Uterus (tissue), 4 donors: ENCODE results near the gene CDK5. TPM values are rescaled to one million over a fixed set of nuclear protein-coding genes. Genes with fewer than 3 reads are reported as not detected.

Experiments used
- DNase-seq, 2 donors: peaks; one replicate each; pipeline ENCODE4 v3.0.0-alpha.2; 2019 to 2020
- H3K27ac ChIP-seq, 2 donors: fragments of 200-600 bp; sonication (generic); 1 replicate in 1 of 2; 2 replicates in 1 of 2; pipeline ENCODE4 v1.5.1; 2016 to 2018
- H3K27me3 ChIP-seq, 2 donors: fragments of 200-600 bp; sonication (generic); one replicate each; pipeline ENCODE4 v1.5.1; 2018 to 2019; ENCODE audit warnings: control low read depth in 1 of 2
- H3K36me3 ChIP-seq, 2 donors: fragments of 200-600 bp; sonication (generic); one replicate each; pipeline ENCODE4 v1.5.1; 2019; ENCODE audit warnings: control low read depth in 1 of 2
- H3K4me1 ChIP-seq, 2 donors: fragments of 200-600 bp; sonication (generic); one replicate each; pipeline ENCODE4 v1.5.1; 2018 to 2019; ENCODE audit warnings: control low read depth in 1 of 2
- H3K4me3 ChIP-seq, 2 donors: fragments of 200-600 bp; sonication (generic); 1 replicate in 1 of 2; 2 replicates in 1 of 2; pipeline ENCODE4 v1.5.1; 2018 to 2019; ENCODE audit warnings: mild to moderate bottlenecking in 1 of 2
- H3K9me3 ChIP-seq, 2 donors: fragments of 200-600 bp; sonication (generic); one replicate each; pipeline ENCODE4 v1.5.1; 2019; ENCODE audit warnings: control low read depth in 1 of 2
- POLR2A ChIP-seq, 2 donors: fragments of 450-650 bp; IDR thresholded peaks; one replicate each; pipeline ENCODE4 v1.6.1; 2016; ENCODE audit warnings: antibody characterized with exemption in 2 of 2, mild to moderate bottlenecking in 1 of 2, moderate library complexity in 1 of 2
- intact Hi-C: fragments of 100-400 bp; cut with DNase I; formaldehyde crosslinking; loops from one replicate; pipeline ENCODE4 v1.15.1; 2023; ENCODE audit warnings: low total_unique reads
- total RNA-seq, 4 donors: library from RNA; depleted of rRNA in 3 of 4; stranded (reverse); fragments of >200 nt in 3 of 4; gene quantifications; one replicate each; pipeline versions ENCODE4 v1.1.0 to v1.2.4, GENCODE V29; 2014 to 2023
- TF ChIP-seq, protein P1 (sequence below), 4 experiments: fragments of 200-600 bp in 2 of 4; fragments of 450-650 bp in 2 of 4; sonication (generic) in 2 of 4; IDR thresholded peaks; one replicate each; pipeline ENCODE4 v1.5.1; 2016 to 2019; ENCODE audit warnings: antibody characterized with exemption in 4 of 4, mild to moderate bottlenecking in 2 of 4, moderate library complexity in 1 of 4
- donor health status: DM: yes; HTN: yes; CAD: no.

CDK5 gene
- total RNA-seq, 4 donors from 2014 or later: 0.51 to 9.3 (median 2.7) TPM

DNA sequence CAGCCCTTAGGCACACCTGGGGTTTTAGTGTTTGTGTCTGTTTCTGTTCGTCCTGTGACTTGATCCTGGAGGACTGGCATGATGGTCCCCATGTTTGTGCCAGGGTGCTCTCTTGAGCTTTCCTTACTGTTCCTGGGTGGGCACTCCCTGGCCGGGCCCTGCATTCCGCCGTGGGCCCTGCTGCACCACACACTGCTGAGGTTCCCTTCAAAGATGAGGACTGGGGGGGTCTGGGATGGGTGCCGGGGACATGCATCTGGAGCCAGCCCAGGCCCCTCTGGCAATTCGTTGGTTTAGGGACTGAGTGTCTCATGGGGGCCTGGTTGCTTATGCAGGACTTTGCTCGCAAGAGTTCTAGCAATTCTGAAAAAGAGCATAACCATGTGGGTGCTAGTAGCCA, 33.3 kb upstream of the CDK5 start:
- no peak overlapping the region for H3K4me3 ChIP-seq
- H3K27ac ChIP-seq: no peak overlapping the region
- H3K9me3 ChIP-seq: no peaks in the 10 kb centered on the region
- no peaks in the 10 kb centered on the region for H3K36me3 ChIP-seq
- TF ChIP-seq POLR2A (IDR thresholded peaks at IDR 0.05): no peak
- H3K4me1 ChIP-seq: peaks cover 0 to 12% of the 10 kb centered on the region in 2 donors
- H3K27me3 ChIP-seq: no peaks in the 10 kb centered on the region
- intact Hi-C loops: no loop called here
- DNase-seq: no peak

DNA sequence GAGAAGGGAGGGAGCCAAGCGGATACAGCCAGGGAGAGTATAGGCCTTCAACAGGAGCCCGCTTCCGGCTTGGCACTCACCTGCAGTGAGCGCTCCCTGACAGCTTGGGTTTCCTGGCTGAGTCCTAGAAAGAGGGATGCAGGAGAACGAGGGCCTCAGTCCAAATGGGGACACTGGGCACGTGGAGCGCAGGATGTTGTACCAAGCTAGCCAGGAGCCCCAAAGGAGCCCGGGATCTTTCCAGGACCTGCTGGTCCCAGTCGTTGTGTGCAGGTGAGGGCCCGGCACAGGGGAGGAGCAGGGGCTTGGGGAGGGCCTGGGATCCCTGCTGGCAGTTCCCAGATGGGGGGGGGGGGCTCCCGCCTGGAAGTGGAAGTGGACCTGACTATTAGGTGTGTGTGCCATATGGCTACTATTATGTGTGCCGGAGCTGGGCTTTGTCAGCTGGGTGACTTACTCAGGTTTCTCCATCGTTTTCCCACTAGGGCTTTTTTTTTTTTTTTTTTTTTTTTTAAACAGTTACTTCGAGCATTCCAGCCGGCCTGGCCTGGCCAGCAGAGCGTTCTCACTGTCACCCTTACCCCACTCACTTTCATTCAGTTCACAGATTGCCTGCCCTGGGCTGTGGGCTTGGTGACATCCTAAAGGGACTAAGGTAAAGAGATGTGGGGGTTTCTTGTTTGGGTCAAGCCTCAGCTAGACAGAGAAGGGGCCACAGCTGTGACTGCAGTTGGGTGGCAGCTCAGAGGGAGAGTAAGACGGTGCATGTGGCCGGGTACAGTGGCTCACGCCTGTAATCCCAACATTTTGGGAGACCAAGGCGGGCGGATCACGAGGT, 32.4 kb upstream of the CDK5 start:
- peak overlapping the region in 1 of 2 donors; percentile 9 for H3K4me3 ChIP-seq
- peak in 1 of 2 donors; percentile 33 for DNase-seq
- H3K36me3 ChIP-seq: no peaks in the 10 kb centered on the region
- H3K27ac ChIP-seq: peak overlapping the region; percentile 73 to 88
- H3K9me3 ChIP-seq: no peaks in the 10 kb centered on the region
- H3K27me3 ChIP-seq: no peaks in the 10 kb centered on the region
- peaks cover 0 to 12% of the 10 kb centered on the region in 2 donors for H3K4me1 ChIP-seq
- intact Hi-C loops: no loop called here
- no peak for TF ChIP-seq POLR2A (IDR thresholded peaks at IDR 0.05)
- TF ChIP-seq, protein P1, sequence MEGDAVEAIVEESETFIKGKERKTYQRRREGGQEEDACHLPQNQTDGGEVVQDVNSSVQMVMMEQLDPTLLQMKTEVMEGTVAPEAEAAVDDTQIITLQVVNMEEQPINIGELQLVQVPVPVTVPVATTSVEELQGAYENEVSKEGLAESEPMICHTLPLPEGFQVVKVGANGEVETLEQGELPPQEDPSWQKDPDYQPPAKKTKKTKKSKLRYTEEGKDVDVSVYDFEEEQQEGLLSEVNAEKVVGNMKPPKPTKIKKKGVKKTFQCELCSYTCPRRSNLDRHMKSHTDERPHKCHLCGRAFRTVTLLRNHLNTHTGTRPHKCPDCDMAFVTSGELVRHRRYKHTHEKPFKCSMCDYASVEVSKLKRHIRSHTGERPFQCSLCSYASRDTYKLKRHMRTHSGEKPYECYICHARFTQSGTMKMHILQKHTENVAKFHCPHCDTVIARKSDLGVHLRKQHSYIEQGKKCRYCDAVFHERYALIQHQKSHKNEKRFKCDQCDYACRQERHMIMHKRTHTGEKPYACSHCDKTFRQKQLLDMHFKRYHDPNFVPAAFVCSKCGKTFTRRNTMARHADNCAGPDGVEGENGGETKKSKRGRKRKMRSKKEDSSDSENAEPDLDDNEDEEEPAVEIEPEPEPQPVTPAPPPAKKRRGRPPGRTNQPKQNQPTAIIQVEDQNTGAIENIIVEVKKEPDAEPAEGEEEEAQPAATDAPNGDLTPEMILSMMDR (IDR thresholded peaks at IDR 0.05): no peak

DNA sequence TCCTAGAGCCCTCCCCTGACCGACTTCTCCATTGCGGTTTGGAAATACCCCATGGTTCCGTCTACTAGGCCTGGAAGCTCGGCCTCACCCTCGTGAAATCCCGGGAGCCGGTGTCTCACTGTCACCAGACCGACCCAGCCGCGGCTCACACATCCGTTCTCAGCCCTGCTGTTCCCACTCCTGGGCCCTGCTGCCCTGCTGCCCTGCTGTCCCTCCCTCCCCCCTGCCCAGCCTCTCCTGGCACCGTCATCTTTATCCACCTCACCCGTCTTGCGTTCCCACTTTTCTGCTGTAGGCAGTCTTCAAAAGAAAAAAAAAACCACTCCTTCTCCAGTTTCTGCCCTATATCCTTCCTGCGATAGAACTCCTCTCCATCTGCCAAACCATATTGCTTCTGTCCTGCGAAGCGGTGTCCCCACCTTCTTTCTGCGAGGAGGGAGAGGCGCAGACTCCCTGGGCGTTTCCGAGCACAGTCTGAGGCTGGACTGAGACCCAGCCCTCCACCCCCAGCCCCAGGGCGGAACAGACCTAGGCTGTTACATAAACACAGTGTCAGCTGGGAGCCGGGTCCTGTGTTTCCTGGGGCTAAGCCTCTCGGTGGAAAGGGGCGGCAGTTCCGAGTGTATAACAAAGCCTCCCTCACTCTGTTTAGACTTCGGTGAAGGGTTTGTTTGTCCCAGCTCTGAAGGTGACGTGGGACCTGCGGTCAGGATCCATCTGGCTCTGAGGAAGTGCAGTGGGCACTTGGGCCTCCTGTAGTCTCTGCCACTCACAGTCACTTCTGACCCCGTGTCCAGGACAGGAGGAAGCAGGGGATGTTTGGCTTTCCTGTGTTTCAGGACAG, 31.4 kb upstream of the CDK5 start:
- Histone ChIP-seq H3K4me3 (peak overlapping the region; percentile 9 to 12), H3K4me1 (peaks cover 0 to 12% of the 10 kb centered on the region in 2 donors), H3K27ac (peak overlapping the region; percentile 73 to 88), H3K36me3 (no peaks in the 10 kb centered on the region), H3K27me3 (no peaks in the 10 kb centered on the region), H3K9me3 (no peaks in the 10 kb centered on the region)
- DNase-seq: peak; percentile 62 to 65
- intact Hi-C loops: no loop called here
- TF ChIP-seq, protein P1 (IDR thresholded peaks at IDR 0.05): no peak
- TF ChIP-seq POLR2A (IDR thresholded peaks at IDR 0.05): peak in 1 of 2 donors; percentile 35

DNA sequence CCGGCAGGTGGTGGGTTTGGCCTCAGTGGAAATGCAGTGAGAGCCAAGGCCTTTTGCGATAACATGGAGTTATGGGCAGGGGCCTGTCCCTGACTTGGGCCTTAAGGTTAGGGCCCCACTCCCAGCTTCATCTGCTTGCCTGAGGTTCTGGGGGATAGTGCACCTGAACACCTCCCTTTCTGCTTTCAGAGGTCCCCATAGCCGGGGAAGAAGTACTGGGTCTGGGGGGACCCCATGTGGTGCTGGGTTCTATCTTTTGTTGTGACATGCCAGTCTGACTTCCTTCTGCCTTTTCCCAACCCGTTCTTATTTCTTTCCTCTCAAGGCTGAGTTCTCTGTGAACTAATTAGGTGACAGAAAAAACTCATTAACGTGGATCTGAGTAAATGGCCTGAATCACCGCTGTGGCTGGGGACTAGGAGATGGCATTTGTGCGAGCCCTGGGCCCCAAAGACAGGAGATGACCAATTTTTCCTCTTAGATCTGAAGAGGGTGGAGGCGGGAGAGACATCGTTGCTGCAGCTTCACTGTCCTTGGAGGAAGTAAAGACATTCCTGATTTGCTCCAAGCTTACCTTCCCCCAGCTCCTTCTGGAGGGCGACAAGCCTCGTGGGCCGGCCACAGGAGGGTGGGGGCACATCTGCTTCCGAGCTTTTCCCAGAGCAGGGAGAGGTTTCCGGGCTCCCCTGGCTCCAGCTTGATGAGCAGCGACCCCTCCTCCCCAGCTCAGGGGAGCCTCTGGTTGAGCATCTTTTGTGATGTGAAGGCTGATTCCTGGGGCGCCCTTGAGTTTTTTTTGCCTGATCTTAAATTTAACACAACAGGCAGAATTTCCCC, 30.5 kb upstream of the CDK5 start:
- no peak for DNase-seq
- Histone ChIP-seq H3K27ac (peak overlapping the region; percentile 73 to 88), H3K27me3 (no peaks in the 10 kb centered on the region), H3K9me3 (no peaks in the 10 kb centered on the region), H3K4me3 (peak overlapping the region; percentile 58 to 94), H3K4me1 (peaks cover 0 to 12% of the 10 kb centered on the region in 2 donors), H3K36me3 (no peaks in the 10 kb centered on the region)
- intact Hi-C loops: no loop called here
- no peak for TF ChIP-seq POLR2A (IDR thresholded peaks at IDR 0.05)
- TF ChIP-seq, protein P1 (IDR thresholded peaks at IDR 0.05): no peak
